HepG2 (cell line): ENCODE measurements around the gene ATOSB. TPM values are rescaled to one million over a fixed set of nuclear protein-coding genes. Genes with fewer than 3 reads are reported as not detected.
A peak's percentile ranks its signal among the peaks of the same experiment; 100 is the strongest.

Source experiments
- FOXJ3 ChIP-seq: sonication (generic); formaldehyde crosslinking; IDR thresholded peaks from 2 replicates; pipeline ENCODE4 v1.4.0; 2020; ENCODE audit warnings: missing genetic modification reagents, mild to moderate bottlenecking, borderline replicate concordance
- FOXK1 ChIP-seq: sonication (generic); formaldehyde crosslinking; IDR thresholded peaks from 2 replicates; pipeline ENCODE4 v1.4.0; 2020; ENCODE audit warnings: low read depth, missing genetic modification reagents, borderline replicate concordance
- FOXK2 ChIP-seq: fragments of 450-650 bp; IDR thresholded peaks from 2 replicates; pipeline ENCODE4 v1.6.1; 2016
- GPBP1L1 ChIP-seq: sonication (generic); formaldehyde crosslinking; IDR thresholded peaks from 2 replicates; pipeline ENCODE4 v1.5.0; 2020; ENCODE audit warnings: mild to moderate bottlenecking, missing genetic modification reagents
- GPN1 ChIP-seq: sonication (generic); formaldehyde crosslinking; IDR thresholded peaks from 2 replicates; pipeline ENCODE4 v1.5.1; 2020; ENCODE audit warnings: missing genetic modification reagents, borderline replicate concordance
- HIVEP1 ChIP-seq: sonication (generic); formaldehyde crosslinking; IDR thresholded peaks from 2 replicates; pipeline ENCODE4 v1.4.0; 2020; ENCODE audit warnings: mild to moderate bottlenecking, missing genetic modification reagents
- HNF1B ChIP-seq: sonication (generic); formaldehyde crosslinking; IDR thresholded peaks from 2 replicates; pipeline ENCODE4 v1.5.1; 2020; ENCODE audit warnings: mild to moderate bottlenecking, moderate library complexity, missing genetic modification reagents
- KDM4B ChIP-seq: sonication (generic); formaldehyde crosslinking; IDR thresholded peaks from 2 replicates; pipeline ENCODE4 v1.4.0; 2020; ENCODE audit warnings: missing genetic modification reagents
- MAF1 ChIP-seq: sonication (generic); formaldehyde crosslinking; IDR thresholded peaks from 2 replicates; pipeline ENCODE4 v1.5.0; 2020; ENCODE audit warnings: missing genetic modification reagents, borderline replicate concordance
- MYNN ChIP-seq: sonication (generic); formaldehyde crosslinking; IDR thresholded peaks from 2 replicates; pipeline ENCODE4 v1.4.0; 2020; ENCODE audit warnings: mild to moderate bottlenecking, low read depth, missing genetic modification reagents
- SNAPC2 ChIP-seq: sonication (generic); formaldehyde crosslinking; IDR thresholded peaks from 2 replicates; pipeline ENCODE4 v1.8.1; 2022; ENCODE audit warnings: mild to moderate bottlenecking, missing genetic modification reagents
- YY1 ChIP-seq: IDR thresholded peaks from 2 replicates; pipeline ENCODE4 v1.6.1; 2011; ENCODE audit warnings: low read length, low read depth, moderate library complexity, mild to moderate bottlenecking; ENCODE audit not compliant: insufficient read depth, insufficient replicate concordance
- ZBTB44 ChIP-seq: sonication (generic); formaldehyde crosslinking; IDR thresholded peaks from 2 replicates; pipeline ENCODE4 v1.4.0; 2020; ENCODE audit warnings: missing genetic modification reagents
- ZNF260 ChIP-seq: sonication (generic); formaldehyde crosslinking; IDR thresholded peaks from 2 replicates; pipeline ENCODE4 v1.4.0; 2020; ENCODE audit warnings: missing genetic modification reagents, low read depth, mild to moderate bottlenecking, borderline replicate concordance
- ZNF414 ChIP-seq: sonication (generic); formaldehyde crosslinking; IDR thresholded peaks from 2 replicates; pipeline ENCODE4 v1.5.0; 2020; ENCODE audit warnings: missing genetic modification reagents
- ZNF660 ChIP-seq: sonication (generic); formaldehyde crosslinking; IDR thresholded peaks from 2 replicates; pipeline ENCODE4 v1.5.1; 2020; ENCODE audit warnings: mild to moderate bottlenecking, low read depth, missing genetic modification reagents, borderline replicate concordance
- ZNF678 ChIP-seq: sonication (generic); formaldehyde crosslinking; IDR thresholded peaks from 2 replicates; pipeline ENCODE4 v1.4.0; 2020; ENCODE audit warnings: mild to moderate bottlenecking, missing genetic modification reagents
- ZNF740 ChIP-seq: sonication (generic); formaldehyde crosslinking; IDR thresholded peaks from 2 replicates; pipeline ENCODE4 v1.4.0; 2020; ENCODE audit warnings: missing genetic modification reagents
- ZNF776 ChIP-seq: sonication (generic); formaldehyde crosslinking; IDR thresholded peaks from 2 replicates; pipeline ENCODE4 v1.4.0; 2020; ENCODE audit warnings: mild to moderate bottlenecking, missing genetic modification reagents
- ZNF777 ChIP-seq: sonication (generic); formaldehyde crosslinking; IDR thresholded peaks from 2 replicates; pipeline ENCODE4 v1.4.0; 2020; ENCODE audit warnings: missing genetic modification reagents
- polyA plus RNA-seq, 8 experiments: library from polyadenylated mRNA; depleted of rRNA in 3 of 8; stranded (reverse) in 7 of 8; unstranded in 1 of 8; fragments of >200 nt; fragmentation: Illumina TruSeq in 4 of 8; extraction: Trizol in 4 of 8; gene quantifications; 2 replicates each; pipeline versions ENCODE4 v1.2.1 to v1.2.3, GENCODE V29; 2011 to 2016; ENCODE audit warnings: low read depth in 4 of 8, missing spikeins in 1 of 8, mixed read lengths in 1 of 8; ENCODE audit not compliant: insufficient read depth in 1 of 8
- total RNA-seq, 5 experiments: library from RNA; depleted of rRNA; stranded (reverse); fragments of >200 nt; fragmentation: Illumina TruSeq; extraction: Trizol; gene quantifications; 2 replicates each; pipeline ENCODE4 v1.2.3, GENCODE V29; 2016; ENCODE audit warnings: low read depth in 1 of 5

The ATOSB gene
- total and polyA plus RNA-seq, 2 of the 13 experiments (the other 11 are each of a cell fraction or from before 2014, with no cell fraction given), result 1.9 to 6.4 TPM

DNA sequence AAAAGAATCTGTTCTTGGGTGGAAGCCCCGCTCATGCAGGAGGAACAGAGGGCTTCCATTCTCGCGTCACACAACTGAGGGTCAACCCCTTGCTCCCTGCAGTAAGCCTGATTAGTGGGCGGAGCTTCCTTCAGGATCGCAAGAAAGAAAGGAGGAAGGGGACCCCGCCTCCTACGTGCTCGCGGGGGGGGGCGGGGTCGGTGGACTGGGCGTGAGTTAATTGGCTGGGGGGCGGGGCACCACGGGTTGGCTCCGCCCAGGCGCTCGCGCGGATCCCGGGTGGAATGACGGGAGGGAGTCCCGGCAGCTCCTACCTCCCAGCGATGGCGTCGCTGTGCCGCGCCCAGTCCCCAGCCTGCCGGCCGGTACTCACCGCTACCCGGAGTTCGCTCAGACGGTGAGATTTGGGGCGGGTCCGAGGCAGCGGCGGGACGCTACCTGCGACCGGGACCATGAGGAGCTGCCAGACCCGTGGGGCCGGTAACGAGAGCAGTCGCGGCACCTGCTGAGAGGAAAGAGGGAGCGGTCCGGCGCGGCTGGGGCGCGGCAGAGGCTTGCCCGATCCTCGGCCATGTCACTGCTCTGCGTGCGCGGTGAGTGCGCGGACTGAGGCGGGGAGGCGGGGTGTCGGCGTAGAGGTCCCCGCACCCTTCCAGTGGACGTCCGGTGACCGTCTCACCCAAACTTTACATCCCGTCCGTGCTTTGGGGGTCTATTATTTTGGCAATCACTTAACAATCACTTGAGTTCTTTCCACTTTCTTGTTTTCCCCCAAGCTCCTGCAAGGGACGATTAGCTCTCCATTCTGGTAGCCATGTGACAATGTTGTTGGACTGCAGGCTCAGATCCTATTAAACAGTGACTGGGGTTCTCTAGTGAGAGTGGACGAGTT lies 46.3 kb upstream of the ATOSB start, which contains the start of gene UNC13B (continued):
- TF ChIP-seq ZNF678 (CRISPR knock-in tag) (no peak), MAF1 (CRISPR knock-in tag) (no peak; the same call in 1 of the 2 replicates), MYNN (no peak; the same call in 1 of the 2 replicates), ZNF660 (CRISPR knock-in tag) (no peak), ZNF776 (CRISPR knock-in tag) (no peak), ZNF260 (no peak), GPBP1L1 (CRISPR knock-in tag) (no peak), FOXJ3 (CRISPR knock-in tag) (no peak; the same call in 1 of the 2 replicates), ZNF740 (CRISPR knock-in tag) (no peak), FOXK1 (CRISPR knock-in tag) (peak; percentile 65; the same call in 1 of the 2 replicates), ZBTB44 (CRISPR knock-in tag) (no peak), FOXK2 (no peak), ZNF414 (no peak), YY1 (peak; percentile 89), GPN1 (CRISPR knock-in tag) (no peak), KDM4B (CRISPR knock-in tag) (peak; percentile 37), HNF1B (CRISPR knock-in tag) (peak; percentile 88), ZNF777 (CRISPR knock-in tag) (peak; percentile 57; the same call in 1 of the 2 replicates), SNAPC2 (CRISPR knock-in tag) (no peak), HIVEP1 (CRISPR knock-in tag) (peak; percentile 89)
